GM20000 (cell line): ENCODE measurements around the gene NF2.
A peak's percentile ranks its signal among the peaks of the same experiment; 100 is the strongest.

Source experiments
- DNase-seq: peaks from one replicate; pipeline ENCODE4 v3.0.0; 2012; ENCODE audit warnings: low spot score
- CTCF ChIP-seq: IDR thresholded peaks from 2 replicates; pipeline ENCODE4 v1.5.1; 2012; ENCODE audit warnings: mild to moderate bottlenecking, control low read depth; ENCODE audit errors: extremely low read depth, missing control alignments

NF2 gene

GRCh38 chr22:29726512-29727130 is 123.2 kb downstream of the NF2 start:
- no peak for TF ChIP-seq CTCF
- no peak for DNase-seq

- DNase-seq: peak; percentile 81
- TF ChIP-seq CTCF: no peak
Observed at GRCh38 chr22:29727131-29727523, 123.7 kb downstream of the NF2 start.

GRCh38 chr22:29729161-29729560 is 125.7 kb downstream of the NF2 start:
- no peak for TF ChIP-seq CTCF
- no peak for DNase-seq

GRCh38 chr22:29731058-29731850 is 127.8 kb downstream of the NF2 start:
- DNase-seq: no peak

GRCh38 chr22:29732883-29733282 is 129.4 kb downstream of the NF2 start:
- no peak for DNase-seq
- TF ChIP-seq CTCF: no peak

More at GRCh38 chr22:29731058-29731850, 127.8 kb downstream of the NF2 start:
- no peak for TF ChIP-seq CTCF

- TF ChIP-seq CTCF: no peak
- DNase-seq: no peak
Observed at GRCh38 chr22:29733362-29734201, 130.1 kb downstream of the NF2 start.

- no peak for TF ChIP-seq CTCF
- no peak for DNase-seq
Observed at GRCh38 chr22:29734406-29734805, 131.0 kb downstream of the NF2 start.
